ENCODE measurements around the gene MYH16. TPM values are rescaled to one million over a fixed set of nuclear protein-coding genes. Genes with fewer than 3 reads are reported as not detected.
"Not testable (repeated sequence)": the region's sequence is repeated elsewhere in the genome, so short reads cannot be mapped to it uniquely, and the experiment has no call there.

The MYH16 gene
- total RNA-seq, 2 donors from 2014 or later = not detected

GRCh38 chr7:99267841-99268576 is 4.6 kb upstream of the MYH16 start:
- Mint-ChIP-seq H3K4me3 (no peak overlapping the region), H3K4me1 (ENCODE audit: low read depth in 2 of 2) (no peaks in the 10 kb centered on the region), H3K36me3 (no peaks in the 10 kb centered on the region), H3K27me3 (peaks cover 6 to 11% of the 10 kb centered on the region in 2 donors), H3K9me3 (no peaks in the 10 kb centered on the region), H3K27ac (no peak overlapping the region)
- no peak for ATAC-seq
- no peak for DNase-seq (ENCODE audit: low spot score)

DNA sequence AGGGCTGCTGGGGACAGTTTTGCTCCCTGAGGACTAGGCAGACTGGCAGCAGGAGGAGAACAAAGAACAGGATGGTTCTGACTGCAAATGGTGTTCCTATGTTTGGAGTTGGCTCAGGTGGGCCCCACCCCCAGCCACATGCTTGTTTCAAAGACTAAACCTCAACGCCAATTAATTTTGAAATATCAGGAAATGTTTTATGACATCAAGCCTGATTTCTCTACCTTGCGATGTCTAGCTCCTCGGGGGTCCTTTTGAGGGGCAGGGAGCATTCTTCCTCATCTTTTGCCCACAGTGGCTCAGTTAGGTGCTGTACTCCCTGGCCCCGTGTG is 4.1 kb upstream of the MYH16 start:
- Mint-ChIP-seq H3K27ac (no peak overlapping the region), H3K4me3 (no peak overlapping the region), H3K36me3 (no peaks in the 10 kb centered on the region), H3K27me3 (peaks cover 6 to 11% of the 10 kb centered on the region in 2 donors), H3K9me3 (no peaks in the 10 kb centered on the region), H3K4me1 (ENCODE audit: low read depth in 2 of 2) (peaks cover 2 to 3% of the 10 kb centered on the region in 2 donors)
- ATAC-seq (no peak), DNase-seq (ENCODE audit: low spot score) (no peak)

DNA sequence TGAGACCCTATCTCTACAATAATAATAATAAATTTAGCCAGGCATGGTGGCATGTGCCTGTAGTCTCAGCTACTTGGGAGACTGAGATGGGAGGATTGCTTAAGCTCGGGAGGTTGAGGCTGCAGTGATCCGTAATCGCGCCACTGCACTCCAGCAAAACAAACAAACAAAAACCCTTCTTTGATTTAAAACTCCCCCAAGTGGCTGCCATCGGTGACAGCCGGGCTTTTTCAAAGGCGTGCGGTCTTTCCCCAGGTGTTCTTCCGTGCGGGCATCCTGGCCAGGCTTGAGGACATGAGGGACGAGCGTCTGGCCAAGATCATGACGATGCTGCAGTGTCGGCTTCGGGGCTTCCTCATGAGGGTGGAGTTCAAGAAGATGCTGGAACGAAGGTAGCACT is 1.9 kb upstream of the MYH16 start:
- peaks cover 6 to 8% of the 10 kb centered on the region in 2 donors for H3K27me3 Mint-ChIP-seq
- ATAC-seq (no peak), DNase-seq (ENCODE audit: low spot score) (no peak)
- no peak overlapping the region for H3K4me3 Mint-ChIP-seq
- H3K36me3 Mint-ChIP-seq = no peaks in the 10 kb centered on the region
- H3K9me3 Mint-ChIP-seq = no peaks in the 10 kb centered on the region
- no peak overlapping the region for H3K27ac Mint-ChIP-seq
- H3K4me1 Mint-ChIP-seq (ENCODE audit: low read depth in 2 of 2) = peaks cover 9 to 10% of the 10 kb centered on the region in 2 donors

GRCh38 chr7:99273561-99273960 is 922 bp downstream of the MYH16 start:
- H3K4me3 Mint-ChIP-seq; H3K36me3 Mint-ChIP-seq; H3K4me1 Mint-ChIP-seq (ENCODE audit: low read depth in 2 of 2); DNase-seq (ENCODE audit: low spot score); H3K9me3 Mint-ChIP-seq; ATAC-seq; H3K27me3 Mint-ChIP-seq: not testable (repeated sequence)
- peak overlapping the region in 1 of 2 donors; percentile 75 for H3K27ac Mint-ChIP-seq

GRCh38 chr7:99274908-99275307 is 2.3 kb downstream of the MYH16 start:
- not testable (repeated sequence) for H3K4me3 Mint-ChIP-seq, ATAC-seq

GRCh38 chr7:99275496-99275895 is 2.9 kb downstream of the MYH16 start:
- Mint-ChIP-seq H3K4me1 (ENCODE audit: low read depth in 2 of 2) (peaks cover 9 to 10% of the 10 kb centered on the region in 2 donors), H3K4me3 (no peak overlapping the region), H3K27me3 (peaks cover 0 to 9% of the 10 kb centered on the region in 2 donors), H3K9me3 (no peaks in the 10 kb centered on the region), H3K27ac (no peak overlapping the region), H3K36me3 (no peaks in the 10 kb centered on the region)
- DNase-seq (ENCODE audit: low spot score) = peak; percentile 12
- no peak for ATAC-seq

More at GRCh38 chr7:99274908-99275307, 2.3 kb downstream of the MYH16 start:
- not testable (repeated sequence) for H3K9me3 Mint-ChIP-seq; H3K27ac Mint-ChIP-seq; H3K27me3 Mint-ChIP-seq; DNase-seq (ENCODE audit: low spot score); H3K4me1 Mint-ChIP-seq (ENCODE audit: low read depth in 2 of 2); H3K36me3 Mint-ChIP-seq

DNA sequence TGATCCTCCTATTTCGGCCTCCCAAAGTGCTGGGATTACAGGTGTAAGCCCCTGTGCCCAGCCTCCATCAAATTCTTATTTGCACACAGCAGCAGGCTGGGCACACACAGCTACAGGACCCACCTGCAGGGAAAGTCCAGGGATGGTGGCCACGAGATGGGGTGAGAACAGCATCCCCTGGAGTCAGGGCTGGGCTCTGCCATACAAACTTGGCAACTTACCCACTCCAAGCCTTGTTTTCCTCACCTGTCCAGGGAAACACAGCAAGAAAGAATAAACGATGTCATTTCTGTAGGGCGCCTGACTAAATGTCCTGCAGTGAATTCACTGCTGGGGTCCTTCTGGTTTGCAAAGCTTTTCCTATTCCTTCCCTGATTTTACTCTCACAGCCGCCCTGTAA is 5.5 kb downstream of the MYH16 start:
- no peak for ATAC-seq
- Mint-ChIP-seq H3K27me3 (peaks cover 0 to 9% of the 10 kb centered on the region in 2 donors), H3K9me3 (no peaks in the 10 kb centered on the region), H3K4me1 (ENCODE audit: low read depth in 2 of 2) (peaks cover 9 to 10% of the 10 kb centered on the region in 2 donors), H3K4me3 (no peak overlapping the region), H3K36me3 (no peaks in the 10 kb centered on the region), H3K27ac (no peak overlapping the region)
- no peak for DNase-seq (ENCODE audit: low spot score)

DNA sequence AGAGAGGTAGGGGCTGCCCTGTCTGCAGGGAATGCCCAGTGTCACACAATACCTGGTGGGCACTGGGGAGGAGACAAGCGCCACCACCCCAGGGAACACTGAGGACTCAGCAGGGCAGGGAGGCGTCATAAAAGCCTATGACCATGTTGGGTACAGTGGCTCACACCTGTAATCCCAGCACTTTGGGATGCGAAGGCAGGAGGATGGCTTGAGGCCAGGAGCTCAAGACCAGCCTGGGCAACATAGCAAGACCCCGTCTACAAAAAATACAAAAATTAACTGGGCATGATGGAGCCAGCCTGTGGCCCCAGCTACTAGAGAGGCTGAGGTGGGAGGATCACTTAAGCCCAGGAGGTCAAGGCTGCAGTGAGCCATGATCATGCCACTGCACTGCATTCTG is 11.5 kb downstream of the MYH16 start:
- H3K9me3 Mint-ChIP-seq; H3K4me1 Mint-ChIP-seq (ENCODE audit: low read depth in 2 of 2); H3K4me3 Mint-ChIP-seq; H3K27ac Mint-ChIP-seq; H3K27me3 Mint-ChIP-seq; ATAC-seq; H3K36me3 Mint-ChIP-seq: not testable (repeated sequence)
- DNase-seq (ENCODE audit: low spot score) = peak; percentile 40

GRCh38 chr7:99287779-99288534 is 15.3 kb downstream of the MYH16 start:
- ATAC-seq (no peak), DNase-seq (ENCODE audit: low spot score) (no peak)
- H3K36me3 Mint-ChIP-seq = no peaks in the 10 kb centered on the region
- no peaks in the 10 kb centered on the region for H3K4me1 Mint-ChIP-seq (ENCODE audit: low read depth in 2 of 2)
- no peak overlapping the region for H3K27ac Mint-ChIP-seq
- H3K9me3 Mint-ChIP-seq = no peaks in the 10 kb centered on the region
- no peaks in the 10 kb centered on the region for H3K27me3 Mint-ChIP-seq
- no peak overlapping the region for H3K4me3 Mint-ChIP-seq

GRCh38 chr7:99289185-99289584 is 16.5 kb downstream of the MYH16 start:
- no peaks in the 10 kb centered on the region for H3K4me1 Mint-ChIP-seq (ENCODE audit: low read depth in 2 of 2)
- H3K27ac Mint-ChIP-seq = no peak overlapping the region
- H3K27me3 Mint-ChIP-seq = no peaks in the 10 kb centered on the region
- ATAC-seq = no peak
- no peaks in the 10 kb centered on the region for H3K36me3 Mint-ChIP-seq
- DNase-seq (ENCODE audit: low spot score) = no peak
- H3K4me3 Mint-ChIP-seq = no peak overlapping the region
- H3K9me3 Mint-ChIP-seq = no peaks in the 10 kb centered on the region

DNA sequence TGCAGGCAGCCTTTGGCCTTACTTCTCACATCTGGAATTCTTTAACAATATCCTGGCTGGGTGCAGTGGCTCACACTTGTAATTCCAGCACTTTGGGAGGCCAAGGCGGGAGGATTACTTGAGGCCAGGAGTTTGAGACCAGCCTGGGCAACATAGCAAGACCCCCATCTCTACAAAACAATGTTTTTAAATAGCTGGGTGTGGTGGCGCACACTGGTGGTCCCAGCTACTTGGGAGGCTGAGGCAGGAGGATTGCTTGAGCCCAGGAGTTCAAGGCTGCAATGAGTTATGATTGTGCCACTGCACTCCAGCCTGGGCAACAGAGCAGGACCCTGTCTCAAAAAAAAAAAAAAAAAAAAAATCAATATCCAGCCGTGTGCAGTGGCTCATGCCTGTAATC is 17.5 kb downstream of the MYH16 start:
- not testable (repeated sequence) for DNase-seq (ENCODE audit: low spot score); H3K4me1 Mint-ChIP-seq (ENCODE audit: low read depth in 2 of 2); H3K27me3 Mint-ChIP-seq; ATAC-seq; H3K9me3 Mint-ChIP-seq; H3K27ac Mint-ChIP-seq; H3K4me3 Mint-ChIP-seq; H3K36me3 Mint-ChIP-seq

GRCh38 chr7:99290980-99291607 is 18.5 kb downstream of the MYH16 start:
- Mint-ChIP-seq H3K36me3 (no peaks in the 10 kb centered on the region), H3K27ac (no peak overlapping the region), H3K4me3 (no peak overlapping the region), H3K4me1 (ENCODE audit: low read depth in 2 of 2) (no peaks in the 10 kb centered on the region), H3K9me3 (no peaks in the 10 kb centered on the region), H3K27me3 (no peaks in the 10 kb centered on the region)
- DNase-seq (ENCODE audit: low spot score) = no peak
- ATAC-seq = no peak

GRCh38 chr7:99292127-99292526 is 19.5 kb downstream of the MYH16 start:
- DNase-seq (ENCODE audit: low spot score) = no peak
- Mint-ChIP-seq H3K4me3 (no peak overlapping the region), H3K27ac (no peak overlapping the region), H3K27me3 (no peaks in the 10 kb centered on the region), H3K9me3 (no peaks in the 10 kb centered on the region), H3K4me1 (ENCODE audit: low read depth in 2 of 2) (no peaks in the 10 kb centered on the region), H3K36me3 (no peaks in the 10 kb centered on the region)
- ATAC-seq = peak in 1 of 2 donors; percentile 6

DNA sequence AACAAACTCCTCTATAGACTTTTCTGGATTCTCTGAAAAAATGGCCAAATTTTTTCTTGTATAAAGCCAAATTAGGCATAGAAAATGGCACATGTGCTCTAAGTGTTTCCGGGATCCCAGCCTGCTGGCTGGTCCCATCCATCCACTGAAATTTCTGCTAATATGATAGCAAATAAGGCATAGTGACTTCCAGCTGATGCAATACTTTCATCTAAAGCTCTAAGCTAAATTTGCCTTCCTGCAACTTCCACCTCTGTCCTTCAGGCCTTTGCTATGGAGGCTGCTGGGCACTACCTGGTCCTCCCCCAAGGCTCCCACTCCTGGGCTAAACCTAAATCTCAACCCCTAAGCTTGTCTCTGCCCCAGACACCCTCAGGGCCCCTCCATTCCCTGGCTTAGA is 20.5 kb downstream of the MYH16 start:
- no peaks in the 10 kb centered on the region for H3K36me3 Mint-ChIP-seq
- DNase-seq (ENCODE audit: low spot score) (peak; percentile 49), ATAC-seq (no peak)
- no peaks in the 10 kb centered on the region for H3K9me3 Mint-ChIP-seq
- peak overlapping the region in 1 of 2 donors; percentile 47 for H3K27ac Mint-ChIP-seq
- H3K4me3 Mint-ChIP-seq = no peak overlapping the region
- no peaks in the 10 kb centered on the region for H3K4me1 Mint-ChIP-seq (ENCODE audit: low read depth in 2 of 2)
- no peaks in the 10 kb centered on the region for H3K27me3 Mint-ChIP-seq

All from natural killer cell treated with Interleukin-12 subunit alpha and Interleukin-12 subunit beta and Interleukin-15 and Interleukin-18, amount 100 ng/mL, for 72 hours (primary cell).